ENCODE data around the gene DPYSL3. TPM values are rescaled to one million over a fixed set of nuclear protein-coding genes. Genes with fewer than 3 reads are reported as not detected.

Gene DPYSL3
- total RNA-seq, 1 experiment from 2014 or later, result 8.9 TPM

DNA sequence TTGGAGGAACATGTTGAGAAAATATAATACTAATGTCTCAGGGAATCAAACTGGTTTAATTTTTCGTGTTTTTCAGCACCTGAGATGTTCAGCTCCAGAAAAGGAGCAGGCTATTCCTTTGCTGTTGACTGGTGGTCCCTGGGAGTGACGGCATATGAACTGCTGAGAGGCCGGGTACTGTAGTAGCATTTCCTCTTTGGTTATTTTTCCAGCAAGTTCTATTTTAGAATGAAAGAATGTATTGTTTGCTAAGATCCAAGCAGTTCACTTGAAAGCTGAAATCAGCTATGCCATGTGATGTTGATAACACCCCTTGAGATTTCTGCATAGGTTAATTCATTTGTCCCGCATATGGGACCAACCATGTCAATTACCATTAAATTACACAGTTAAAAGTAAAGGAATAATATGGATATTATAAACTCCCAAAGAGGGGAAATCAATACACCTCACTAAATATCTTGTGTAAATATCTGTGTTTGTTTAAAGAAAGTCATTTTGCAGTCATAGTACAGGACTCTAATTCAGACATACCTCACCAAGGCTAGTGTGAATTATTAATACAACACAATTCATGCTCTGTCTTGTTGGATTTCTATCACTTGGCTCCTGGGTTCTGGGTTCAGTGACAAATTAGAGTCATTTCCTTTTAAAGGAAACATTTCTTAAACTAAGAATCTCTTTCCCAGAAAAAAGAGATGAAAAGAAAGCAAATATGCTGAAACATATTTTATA is 148.3 kb downstream of the DPYSL3 start:
- Mint-ChIP-seq H3K4me3 (ENCODE audit: unreplicated experiment) (no peak overlapping the region), H3K4me1 (ENCODE audit: insufficient read depth, unreplicated experiment) (peaks cover 9% of the 10 kb centered on the region), H3K27ac (ENCODE audit: low read depth, unreplicated experiment) (no peak overlapping the region), H3K27me3 (ENCODE audit: insufficient read depth, unreplicated experiment) (no peaks in the 10 kb centered on the region), H3K9me3 (ENCODE audit: unreplicated experiment) (no peaks in the 10 kb centered on the region), H3K36me3 (ENCODE audit: insufficient read depth, unreplicated experiment) (no peaks in the 10 kb centered on the region)
- intact Hi-C loops (cut with micrococcal nuclease), result no loop called here
- no peak for DNase-seq (ENCODE audit: unreplicated experiment)
- POLR2A ChIA-PET, result no interaction called here
- CTCF ChIA-PET, result interaction anchor here (0.6 to 1.5 kb wide), 5 partner anchors 7 to 829 kb away, joined by 3 to 6 read pairs (median 4); no protein-coding TSS in a partner anchor
- TF ChIP-seq, protein P1, sequence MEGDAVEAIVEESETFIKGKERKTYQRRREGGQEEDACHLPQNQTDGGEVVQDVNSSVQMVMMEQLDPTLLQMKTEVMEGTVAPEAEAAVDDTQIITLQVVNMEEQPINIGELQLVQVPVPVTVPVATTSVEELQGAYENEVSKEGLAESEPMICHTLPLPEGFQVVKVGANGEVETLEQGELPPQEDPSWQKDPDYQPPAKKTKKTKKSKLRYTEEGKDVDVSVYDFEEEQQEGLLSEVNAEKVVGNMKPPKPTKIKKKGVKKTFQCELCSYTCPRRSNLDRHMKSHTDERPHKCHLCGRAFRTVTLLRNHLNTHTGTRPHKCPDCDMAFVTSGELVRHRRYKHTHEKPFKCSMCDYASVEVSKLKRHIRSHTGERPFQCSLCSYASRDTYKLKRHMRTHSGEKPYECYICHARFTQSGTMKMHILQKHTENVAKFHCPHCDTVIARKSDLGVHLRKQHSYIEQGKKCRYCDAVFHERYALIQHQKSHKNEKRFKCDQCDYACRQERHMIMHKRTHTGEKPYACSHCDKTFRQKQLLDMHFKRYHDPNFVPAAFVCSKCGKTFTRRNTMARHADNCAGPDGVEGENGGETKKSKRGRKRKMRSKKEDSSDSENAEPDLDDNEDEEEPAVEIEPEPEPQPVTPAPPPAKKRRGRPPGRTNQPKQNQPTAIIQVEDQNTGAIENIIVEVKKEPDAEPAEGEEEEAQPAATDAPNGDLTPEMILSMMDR (IDR thresholded peaks at IDR 0.05; ENCODE audit: unreplicated experiment), result no peak
- BruUV-seq (replicated peaks), result no TSS peak

- H3K27me3 Mint-ChIP-seq (ENCODE audit: insufficient read depth, unreplicated experiment), result no peaks in the 10 kb centered on the region
- H3K9me3 Mint-ChIP-seq (ENCODE audit: unreplicated experiment), result no peaks in the 10 kb centered on the region
- no peak for DNase-seq (ENCODE audit: unreplicated experiment)
- H3K36me3 Mint-ChIP-seq (ENCODE audit: insufficient read depth, unreplicated experiment), result no peaks in the 10 kb centered on the region
- no TSS peak for BruUV-seq (replicated peaks)
- ChIA-PET POLR2A (no interaction called here), CTCF (interaction anchor here (0.6 to 1.5 kb wide), 5 partner anchors 8 to 828 kb away, joined by 3 to 6 read pairs (median 4); no protein-coding TSS in a partner anchor)
- intact Hi-C loops (cut with micrococcal nuclease), result no loop called here
- H3K27ac Mint-ChIP-seq (ENCODE audit: low read depth, unreplicated experiment), result no peak overlapping the region
- H3K4me1 Mint-ChIP-seq (ENCODE audit: insufficient read depth, unreplicated experiment), result peaks cover 9% of the 10 kb centered on the region
- TF ChIP-seq, protein P1 (IDR thresholded peaks at IDR 0.05; ENCODE audit: unreplicated experiment), result no peak
- H3K4me3 Mint-ChIP-seq (ENCODE audit: unreplicated experiment), result no peak overlapping the region
Measured at GRCh38 chr5:147360816-147361215, 149.1 kb downstream of the DPYSL3 start.

GRCh38 chr5:147359581-147359980 is 150.3 kb downstream of the DPYSL3 start:
- no peak overlapping the region for H3K4me3 Mint-ChIP-seq (ENCODE audit: unreplicated experiment)
- no peaks in the 10 kb centered on the region for H3K27me3 Mint-ChIP-seq (ENCODE audit: insufficient read depth, unreplicated experiment)
- no TSS peak for BruUV-seq (replicated peaks)
- intact Hi-C loops (cut with micrococcal nuclease), result no loop called here
- H3K27ac Mint-ChIP-seq (ENCODE audit: low read depth, unreplicated experiment), result no peak overlapping the region
- CTCF ChIA-PET, result interaction anchor here (1.4 to 1.6 kb wide), 2 partner anchors 220 to 394 kb away, joined by 3 to 5 read pairs; no protein-coding TSS in a partner anchor
- H3K4me1 Mint-ChIP-seq (ENCODE audit: insufficient read depth, unreplicated experiment), result peaks cover 9% of the 10 kb centered on the region
- no peaks in the 10 kb centered on the region for H3K9me3 Mint-ChIP-seq (ENCODE audit: unreplicated experiment)
- no peaks in the 10 kb centered on the region for H3K36me3 Mint-ChIP-seq (ENCODE audit: insufficient read depth, unreplicated experiment)
- TF ChIP-seq, protein P1 (IDR thresholded peaks at IDR 0.05; ENCODE audit: unreplicated experiment), result no peak
- DNase-seq (ENCODE audit: unreplicated experiment), result no peak
- POLR2A ChIA-PET, result no interaction called here

DNA sequence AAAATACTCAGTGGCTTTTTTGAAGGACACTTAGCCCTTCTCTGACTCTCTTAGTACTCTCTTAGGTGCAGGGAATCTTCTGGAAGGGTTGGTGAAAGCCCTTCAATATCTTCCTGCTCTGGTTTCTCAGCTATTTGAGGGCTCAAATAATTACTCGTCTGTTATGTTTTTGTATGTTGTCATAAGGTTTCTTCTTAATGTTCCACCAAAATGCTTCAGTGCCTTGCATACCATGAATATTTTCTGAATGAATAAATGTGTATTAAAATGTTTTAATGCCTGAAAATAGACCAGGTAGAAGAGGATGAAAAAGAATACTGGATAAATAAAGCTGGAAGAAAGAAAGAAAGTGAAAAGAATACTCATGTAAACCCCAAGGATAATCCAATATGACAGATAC is 150.8 kb downstream of the DPYSL3 start:
- CTCF ChIA-PET, result interaction anchor here (1.0 to 1.6 kb wide), 3 partner anchors 220 to 826 kb away, joined by 3 to 5 read pairs (median 3); no protein-coding TSS in a partner anchor
- Mint-ChIP-seq H3K36me3 (ENCODE audit: insufficient read depth, unreplicated experiment) (no peaks in the 10 kb centered on the region), H3K4me3 (ENCODE audit: unreplicated experiment) (no peak overlapping the region), H3K27ac (ENCODE audit: low read depth, unreplicated experiment) (no peak overlapping the region), H3K9me3 (ENCODE audit: unreplicated experiment) (no peaks in the 10 kb centered on the region), H3K4me1 (ENCODE audit: insufficient read depth, unreplicated experiment) (peaks cover 9% of the 10 kb centered on the region), H3K27me3 (ENCODE audit: insufficient read depth, unreplicated experiment) (no peaks in the 10 kb centered on the region)
- BruUV-seq (replicated peaks), result no TSS peak
- no peak for DNase-seq (ENCODE audit: unreplicated experiment)
- intact Hi-C loops (cut with micrococcal nuclease), result no loop called here
- TF ChIP-seq, protein P1 (IDR thresholded peaks at IDR 0.05; ENCODE audit: unreplicated experiment), result no peak
- POLR2A ChIA-PET, result no interaction called here
